Liver (tissue), 9 donors: Measurements from ENCODE around the gene FBXO4. TPM values are rescaled to one million over a fixed set of nuclear protein-coding genes. Genes with fewer than 3 reads are reported as not detected.

Experiments
- DNase-seq: peaks from one replicate; pipeline ENCODE4 v3.0.0-alpha.2; 2017; ENCODE audit warnings: low spot score
- H3K27ac ChIP-seq, 2 donors: one replicate each; pipeline ENCODE4 v1.7.0; 2013; ENCODE audit warnings: inconsistent platforms in 2 of 2, low read length in 2 of 2, control low read depth in 1 of 2, low read depth in 1 of 2, mild to moderate bottlenecking in 1 of 2
- H3K27me3 ChIP-seq, 4 donors: one replicate each; pipeline versions ENCODE4 v1.6.1 to v1.7.0; 2013; ENCODE audit warnings: low read length in 3 of 4, inconsistent platforms in 1 of 4, mild to moderate bottlenecking in 1 of 4, moderate library complexity in 1 of 4; ENCODE audit not compliant: control insufficient read depth in 4 of 4, insufficient read depth in 4 of 4
- H3K36me3 ChIP-seq, 4 donors: one replicate each; pipeline versions ENCODE4 v1.6.1 to v1.7.0; 2013; ENCODE audit warnings: low read length in 3 of 4, mild to moderate bottlenecking in 3 of 4, low read depth in 1 of 4, moderate library complexity in 1 of 4; ENCODE audit not compliant: control insufficient read depth in 4 of 4, insufficient read depth in 3 of 4
- H3K4me1 ChIP-seq, 4 donors: one replicate each; pipeline versions ENCODE4 v1.6.1 to v1.7.0; 2013; ENCODE audit warnings: low read length in 3 of 4, mild to moderate bottlenecking in 3 of 4, moderate library complexity in 1 of 4; ENCODE audit not compliant: control insufficient read depth in 4 of 4, insufficient read depth in 4 of 4
- H3K4me3 ChIP-seq, 3 donors: one replicate each; pipeline versions ENCODE4 v1.6.1 to v1.7.0; 2013; ENCODE audit warnings: low read length in 3 of 3, control low read depth in 1 of 3, low read depth in 1 of 3, mild to moderate bottlenecking in 1 of 3
- H3K9ac ChIP-seq, 2 donors: one replicate each; pipeline ENCODE4 v1.7.0; 2013; ENCODE audit warnings: low read length in 2 of 2, mild to moderate bottlenecking in 2 of 2, moderate library complexity in 2 of 2, control low read depth in 1 of 2, low read depth in 1 of 2
- H3K9me3 ChIP-seq, 4 donors: one replicate each; pipeline versions ENCODE4 v1.6.1 to v1.7.0; 2013; ENCODE audit warnings: low read length in 3 of 4; ENCODE audit not compliant: control insufficient read depth in 4 of 4
- EGR1 ChIP-seq, 2 donors: IDR thresholded peaks; 2 replicates each; pipeline ENCODE4 v1.6.1; 2016 to 2018; ENCODE audit warnings: antibody characterized with exemption in 2 of 2, low read depth in 2 of 2
- FOXA1 ChIP-seq: IDR thresholded peaks from 2 replicates; pipeline ENCODE4 v1.6.1; 2016; ENCODE audit warnings: antibody characterized with exemption
- HNF4A ChIP-seq, 2 donors: conservative IDR thresholded peaks; 2 replicates each; pipeline ENCODE4 v1.6.1; 2016; ENCODE audit warnings: antibody characterized with exemption in 2 of 2, mild to moderate bottlenecking in 2 of 2
- JUND ChIP-seq, 2 donors: IDR thresholded peaks; 2 replicates each; pipeline ENCODE4 v1.6.1; 2016; ENCODE audit warnings: antibody characterized with exemption in 2 of 2
- MAX ChIP-seq: IDR thresholded peaks from 2 replicates; pipeline ENCODE4 v1.6.1; 2016; ENCODE audit warnings: antibody characterized with exemption
- NR2F2 ChIP-seq: IDR thresholded peaks from 2 replicates; pipeline ENCODE4 v1.6.1; 2016; ENCODE audit warnings: antibody characterized with exemption
- RAD21 ChIP-seq, 2 donors: IDR thresholded peaks; 2 replicates each; pipeline ENCODE4 v1.6.1; 2016; ENCODE audit warnings: antibody characterized with exemption in 2 of 2, mild to moderate bottlenecking in 2 of 2
- REST ChIP-seq: IDR thresholded peaks from 2 replicates; pipeline ENCODE4 v1.6.1; 2016; ENCODE audit warnings: antibody characterized with exemption, mild to moderate bottlenecking
- RXRA ChIP-seq, 2 donors: IDR thresholded peaks; 2 replicates each; pipeline ENCODE4 v1.6.1; 2017 to 2018; ENCODE audit warnings: antibody characterized with exemption in 2 of 2, mild to moderate bottlenecking in 1 of 2
- WGBS: extraction: QIAGEN DNeasy Blood & Tissue Kit; methylation state at CpG from one replicate; pipeline ENCODE4 v1.1.7; 2013; 5-methylcytosine and 5-hydroxymethylcytosine counted together
- polyA plus RNA-seq, 2 donors: library from polyadenylated mRNA; stranded (reverse) in 1 of 2; unstranded in 1 of 2; fragments of 200-250 nt in 1 of 2; fragments of >200 nt in 1 of 2; fragmentation: Nextera tagmentation in 1 of 2; extraction: Ambion mirVana in 1 of 2; gene quantifications; one replicate each; pipeline versions ENCODE4 v1.2.1 to v1.2.3, GENCODE V29; 2013 to 2015
- total RNA-seq, 2 donors: library from RNA; depleted of rRNA; stranded (reverse); fragments of >200 nt; gene quantifications; one replicate each; pipeline ENCODE4 v1.2.3, GENCODE V29; 2014
- TF ChIP-seq, protein P1 (sequence below): IDR thresholded peaks from 2 replicates; pipeline ENCODE4 v1.6.1; 2016; ENCODE audit warnings: antibody characterized with exemption
- TF ChIP-seq, protein P2 (sequence below): fragments of 150-350 bp; IDR thresholded peaks from 2 replicates; pipeline ENCODE4 v1.5.1; 2017; ENCODE audit warnings: improper control_type of control experiment, low read depth, low read length; ENCODE audit not compliant: missing input control
- donor health status: healthy.
- donor health status: healthy.
- donor health status: healthy.
- donor health status: healthy.
- donor health status: healthy.

Gene FBXO4
- total and polyA plus RNA-seq, 4 donors: 5.6 to 8.8 (median 7.2) TPM

DNA sequence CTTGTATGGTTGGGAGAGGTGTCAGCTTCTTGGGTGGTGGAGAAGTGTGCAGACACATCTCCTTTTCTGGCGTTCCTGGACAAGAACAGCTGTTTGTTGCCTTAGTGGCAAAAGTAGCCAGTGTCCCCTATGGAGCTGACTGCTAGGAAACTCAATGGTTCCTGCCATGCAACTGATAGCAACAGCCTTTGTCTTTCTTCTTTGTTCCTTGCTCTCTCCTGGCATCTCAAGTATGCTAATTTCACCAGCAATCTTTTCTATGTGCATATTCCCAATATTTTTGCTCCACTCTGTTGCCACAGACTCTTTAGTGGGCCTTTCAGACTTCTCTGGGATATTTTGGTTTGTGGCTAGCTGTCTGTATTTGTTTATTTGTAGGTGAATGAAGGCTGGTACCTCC lies 36.7 kb downstream of the FBXO4 start (continued):
- no peak for TF ChIP-seq JUND (IDR thresholded peaks at IDR 0.05)
- TF ChIP-seq FOXA1: no peak
- no peak for TF ChIP-seq RXRA (IDR thresholded peaks at IDR 0.05)
- TF ChIP-seq HNF4A (conservative IDR thresholded peaks at IDR 0.05): no peak

DNA sequence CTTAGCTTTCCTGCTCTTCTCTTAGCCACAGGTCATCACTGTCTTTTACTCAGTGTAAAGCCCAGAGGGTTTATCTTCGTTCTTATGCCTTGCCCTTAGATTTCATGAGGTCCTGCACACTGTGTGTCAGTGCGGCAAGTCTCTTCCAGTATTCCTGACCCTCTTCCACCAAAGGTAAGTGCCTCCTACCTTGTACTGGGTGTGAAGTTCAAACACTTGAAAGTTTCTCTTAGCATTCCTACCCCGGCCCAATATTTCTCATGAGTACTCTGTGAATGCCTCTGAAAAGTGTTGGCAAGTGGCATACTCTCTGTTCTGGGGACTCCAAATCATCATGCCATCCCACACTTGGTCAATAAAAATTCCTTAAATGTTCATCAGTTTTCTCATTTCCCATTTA lies 37.4 kb downstream of the FBXO4 start:
- H3K4me1 ChIP-seq: no peaks in the 10 kb centered on the region
- 85% methylated on average over 3 of the region's 3 CpGs for WGBS
- H3K27me3 ChIP-seq: no peaks in the 10 kb centered on the region
- no peaks in the 10 kb centered on the region for H3K36me3 ChIP-seq
- no peak overlapping the region for H3K4me3 ChIP-seq
- peaks cover 0 to 6% (median 3%) of the 10 kb centered on the region in 4 donors for H3K9me3 ChIP-seq
- no peak overlapping the region for H3K27ac ChIP-seq
- no peak for DNase-seq
- no peak overlapping the region for H3K9ac ChIP-seq
- TF ChIP-seq REST: no peak
- TF ChIP-seq, protein P1, sequence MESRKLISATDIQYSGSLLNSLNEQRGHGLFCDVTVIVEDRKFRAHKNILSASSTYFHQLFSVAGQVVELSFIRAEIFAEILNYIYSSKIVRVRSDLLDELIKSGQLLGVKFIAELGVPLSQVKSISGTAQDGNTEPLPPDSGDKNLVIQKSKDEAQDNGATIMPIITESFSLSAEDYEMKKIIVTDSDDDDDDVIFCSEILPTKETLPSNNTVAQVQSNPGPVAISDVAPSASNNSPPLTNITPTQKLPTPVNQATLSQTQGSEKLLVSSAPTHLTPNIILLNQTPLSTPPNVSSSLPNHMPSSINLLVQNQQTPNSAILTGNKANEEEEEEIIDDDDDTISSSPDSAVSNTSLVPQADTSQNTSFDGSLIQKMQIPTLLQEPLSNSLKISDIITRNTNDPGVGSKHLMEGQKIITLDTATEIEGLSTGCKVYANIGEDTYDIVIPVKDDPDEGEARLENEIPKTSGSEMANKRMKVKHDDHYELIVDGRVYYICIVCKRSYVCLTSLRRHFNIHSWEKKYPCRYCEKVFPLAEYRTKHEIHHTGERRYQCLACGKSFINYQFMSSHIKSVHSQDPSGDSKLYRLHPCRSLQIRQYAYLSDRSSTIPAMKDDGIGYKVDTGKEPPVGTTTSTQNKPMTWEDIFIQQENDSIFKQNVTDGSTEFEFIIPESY: no peak
- TF ChIP-seq RXRA (IDR thresholded peaks at IDR 0.05): no peak
- TF ChIP-seq, protein P2, sequence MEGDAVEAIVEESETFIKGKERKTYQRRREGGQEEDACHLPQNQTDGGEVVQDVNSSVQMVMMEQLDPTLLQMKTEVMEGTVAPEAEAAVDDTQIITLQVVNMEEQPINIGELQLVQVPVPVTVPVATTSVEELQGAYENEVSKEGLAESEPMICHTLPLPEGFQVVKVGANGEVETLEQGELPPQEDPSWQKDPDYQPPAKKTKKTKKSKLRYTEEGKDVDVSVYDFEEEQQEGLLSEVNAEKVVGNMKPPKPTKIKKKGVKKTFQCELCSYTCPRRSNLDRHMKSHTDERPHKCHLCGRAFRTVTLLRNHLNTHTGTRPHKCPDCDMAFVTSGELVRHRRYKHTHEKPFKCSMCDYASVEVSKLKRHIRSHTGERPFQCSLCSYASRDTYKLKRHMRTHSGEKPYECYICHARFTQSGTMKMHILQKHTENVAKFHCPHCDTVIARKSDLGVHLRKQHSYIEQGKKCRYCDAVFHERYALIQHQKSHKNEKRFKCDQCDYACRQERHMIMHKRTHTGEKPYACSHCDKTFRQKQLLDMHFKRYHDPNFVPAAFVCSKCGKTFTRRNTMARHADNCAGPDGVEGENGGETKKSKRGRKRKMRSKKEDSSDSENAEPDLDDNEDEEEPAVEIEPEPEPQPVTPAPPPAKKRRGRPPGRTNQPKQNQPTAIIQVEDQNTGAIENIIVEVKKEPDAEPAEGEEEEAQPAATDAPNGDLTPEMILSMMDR: no peak
- no peak for TF ChIP-seq MAX
- no peak for TF ChIP-seq JUND (IDR thresholded peaks at IDR 0.05)

GRCh38 chr5:41966401-41967105 lies 41.5 kb downstream of the FBXO4 start:
- DNase-seq: no peak
- Histone ChIP-seq H3K4me3 (no peak overlapping the region), H3K36me3 (no peaks in the 10 kb centered on the region), H3K27me3 (no peaks in the 10 kb centered on the region), H3K9me3 (peaks cover 0 to under 1% (median 0%) of the 10 kb centered on the region in 4 donors), H3K9ac (no peak overlapping the region), H3K27ac (no peak overlapping the region), H3K4me1 (no peaks in the 10 kb centered on the region)
- no peak for TF ChIP-seq FOXA1
- no peak for TF ChIP-seq HNF4A (conservative IDR thresholded peaks at IDR 0.05)
- no peak for TF ChIP-seq EGR1 (IDR thresholded peaks at IDR 0.05; ENCODE audit: low read depth in 2 of 2)
- no peak for TF ChIP-seq NR2F2
- TF ChIP-seq RAD21 (IDR thresholded peaks at IDR 0.05): no peak
- whole genome bisulfite sequencing: 73% methylated on average over 6 of the region's 6 CpGs
